Stimulated activated effector memory CD8-positive, alpha-beta T cell treated with anti-CD3 and anti-CD28 coated beads, Interleukin-12 subunit alpha, Interleukin-12 subunit beta, amount 100 ng/mL, for 72 hours (primary cell): ENCODE results near the gene KCND2.
"Not testable (repeated sequence)": the region's sequence is repeated elsewhere in the genome, so short reads cannot be mapped to it uniquely, and the experiment has no call there.

ENCODE experiments used
- ATAC-seq: fragments of 150-1000 bp; cut with Tn5 transposase; 2 replicates; pipeline ENCODE4 v1.10.0; 2021
- DNase-seq, 2 donors: peaks; one replicate each; pipeline ENCODE4 v3.0.0; 2021 to 2022; ENCODE audit warnings: low spot score in 2 of 2
- H3K27ac Mint-ChIP-seq: one replicate; pipeline ENCODE4 v1.8.0; 2022; ENCODE audit warnings: mild to moderate bottlenecking, mixed read lengths
- H3K36me3 Mint-ChIP-seq: one replicate; pipeline ENCODE4 v1.8.0; 2022; ENCODE audit warnings: mild to moderate bottlenecking, mixed read lengths
- H3K4me1 Mint-ChIP-seq: one replicate; pipeline ENCODE4 v1.8.0; 2022; ENCODE audit warnings: mixed read lengths
- H3K4me3 Mint-ChIP-seq: one replicate; pipeline ENCODE4 v1.8.0; 2022; ENCODE audit warnings: mild to moderate bottlenecking, mixed read lengths
- H3K9me3 Mint-ChIP-seq: one replicate; pipeline ENCODE4 v1.8.0; 2022; ENCODE audit warnings: mixed read lengths

Gene KCND2

GRCh38 chr7:120272701-120273475 is at the start of gene KCND2:
Gene KCND2 (plus strand): TSS chr7:120273175.
- peaks cover 4% of the 10 kb centered on the region for H3K9me3 Mint-ChIP-seq
- H3K36me3 Mint-ChIP-seq = no peaks in the 10 kb centered on the region
- DNase-seq (no peak), ATAC-seq (peak; percentile 11)
- H3K4me3 Mint-ChIP-seq = no peak within 1 kb of the TSS
- H3K27ac Mint-ChIP-seq = no peak within 1 kb of the TSS
- no peaks in the 10 kb centered on the region for H3K4me1 Mint-ChIP-seq

GRCh38 chr7:120226188-120226587 is 46.8 kb upstream of the KCND2 start:
- H3K27ac Mint-ChIP-seq = no peak overlapping the region
- ATAC-seq (no peak), DNase-seq (no peak)
- H3K4me3 Mint-ChIP-seq = no peak overlapping the region
- no peaks in the 10 kb centered on the region for H3K36me3 Mint-ChIP-seq
- H3K4me1 Mint-ChIP-seq = no peaks in the 10 kb centered on the region
- H3K9me3 Mint-ChIP-seq = peaks cover 7% of the 10 kb centered on the region

- Mint-ChIP-seq H3K27ac (no peak overlapping the region), H3K4me3 (no peak overlapping the region)
- no peak for DNase-seq
These were observed 45.7 kb upstream of the KCND2 start for GRCh38 chr7:120227255-120227654.

GRCh38 chr7:120229084-120229483 is 43.9 kb upstream of the KCND2 start:
- Mint-ChIP-seq H3K4me1 (no peaks in the 10 kb centered on the region), H3K36me3 (no peaks in the 10 kb centered on the region), H3K4me3 (no peak overlapping the region), H3K9me3 (peaks cover 13% of the 10 kb centered on the region), H3K27ac (no peak overlapping the region)
- ATAC-seq (no peak), DNase-seq (no peak)

More at GRCh38 chr7:120227255-120227654, 45.7 kb upstream of the KCND2 start:
- no peaks in the 10 kb centered on the region for H3K4me1 Mint-ChIP-seq
- H3K36me3 Mint-ChIP-seq = no peaks in the 10 kb centered on the region
- no peak for ATAC-seq
- H3K9me3 Mint-ChIP-seq = peaks cover 10% of the 10 kb centered on the region

GRCh38 chr7:120233338-120233737 is 39.6 kb upstream of the KCND2 start:
- no peaks in the 10 kb centered on the region for H3K4me1 Mint-ChIP-seq
- H3K4me3 Mint-ChIP-seq = no peak overlapping the region
- H3K36me3 Mint-ChIP-seq = no peaks in the 10 kb centered on the region
- DNase-seq = no peak
- peaks cover 12% of the 10 kb centered on the region for H3K9me3 Mint-ChIP-seq
- H3K27ac Mint-ChIP-seq = no peak overlapping the region
- no peak for ATAC-seq

- not testable (repeated sequence) for H3K4me3 Mint-ChIP-seq, ATAC-seq, H3K27ac Mint-ChIP-seq, H3K9me3 Mint-ChIP-seq, DNase-seq, H3K36me3 Mint-ChIP-seq, H3K4me1 Mint-ChIP-seq
These were observed 32.6 kb upstream of the KCND2 start for GRCh38 chr7:120240350-120240749.

GRCh38 chr7:120241973-120242372 is 31.0 kb upstream of the KCND2 start:
- ATAC-seq (no peak), DNase-seq (no peak)
- Mint-ChIP-seq H3K4me1 (no peaks in the 10 kb centered on the region), H3K9me3 (peaks cover 5% of the 10 kb centered on the region), H3K27ac (no peak overlapping the region), H3K4me3 (no peak overlapping the region), H3K36me3 (no peaks in the 10 kb centered on the region)

GRCh38 chr7:120254845-120255244 is 18.1 kb upstream of the KCND2 start:
- no peak overlapping the region for H3K4me3 Mint-ChIP-seq
- DNase-seq = no peak
- no peaks in the 10 kb centered on the region for H3K36me3 Mint-ChIP-seq
- ATAC-seq = no peak
- peaks cover 15% of the 10 kb centered on the region for H3K9me3 Mint-ChIP-seq
- no peaks in the 10 kb centered on the region for H3K4me1 Mint-ChIP-seq
- no peak overlapping the region for H3K27ac Mint-ChIP-seq

GRCh38 chr7:120256344-120257070 is 16.5 kb upstream of the KCND2 start:
- DNase-seq = no peak
- Mint-ChIP-seq H3K36me3 (no peaks in the 10 kb centered on the region), H3K9me3 (peaks cover 18% of the 10 kb centered on the region), H3K4me3 (no peak overlapping the region), H3K27ac (no peak overlapping the region), H3K4me1 (no peaks in the 10 kb centered on the region)
- ATAC-seq = no peak

GRCh38 chr7:120259386-120259785 is 13.6 kb upstream of the KCND2 start:
- Mint-ChIP-seq H3K4me3 (no peak overlapping the region), H3K36me3 (no peaks in the 10 kb centered on the region), H3K27ac (no peak overlapping the region), H3K4me1 (no peaks in the 10 kb centered on the region), H3K9me3 (peaks cover 11% of the 10 kb centered on the region)
- no peak for DNase-seq
- ATAC-seq = no peak

GRCh38 chr7:120260111-120260510 is 12.9 kb upstream of the KCND2 start:
- ATAC-seq = no peak
- Mint-ChIP-seq H3K9me3 (peaks cover 11% of the 10 kb centered on the region), H3K4me3 (no peak overlapping the region), H3K27ac (no peak overlapping the region), H3K4me1 (no peaks in the 10 kb centered on the region), H3K36me3 (no peaks in the 10 kb centered on the region)
- DNase-seq = no peak

GRCh38 chr7:120272261-120272660 is 714 bp upstream of the KCND2 start:
- no peak for DNase-seq
- Mint-ChIP-seq H3K4me1 (no peaks in the 10 kb centered on the region), H3K9me3 (peaks cover 4% of the 10 kb centered on the region), H3K4me3 (no peak overlapping the region), H3K36me3 (no peaks in the 10 kb centered on the region), H3K27ac (no peak overlapping the region)
- ATAC-seq = no peak

GRCh38 chr7:120273476-120273975 is 551 bp downstream of the KCND2 start:
- H3K4me3 Mint-ChIP-seq = no peak overlapping the region
- no peaks in the 10 kb centered on the region for H3K36me3 Mint-ChIP-seq
- H3K9me3 Mint-ChIP-seq = no peaks in the 10 kb centered on the region
- DNase-seq = no peak
- ATAC-seq = peak; percentile 32
- H3K27ac Mint-ChIP-seq = no peak overlapping the region
- no peaks in the 10 kb centered on the region for H3K4me1 Mint-ChIP-seq

GRCh38 chr7:120274482-120274881 is 1.5 kb downstream of the KCND2 start:
- no peak overlapping the region for H3K4me3 Mint-ChIP-seq
- ATAC-seq (no peak), DNase-seq (no peak)
- H3K36me3 Mint-ChIP-seq = no peaks in the 10 kb centered on the region
- H3K27ac Mint-ChIP-seq = no peak overlapping the region
- H3K4me1 Mint-ChIP-seq = no peaks in the 10 kb centered on the region
- H3K9me3 Mint-ChIP-seq = no peaks in the 10 kb centered on the region

- Mint-ChIP-seq H3K27ac (no peak overlapping the region), H3K9me3 (no peaks in the 10 kb centered on the region), H3K36me3 (no peaks in the 10 kb centered on the region), H3K4me3 (no peak overlapping the region), H3K4me1 (no peaks in the 10 kb centered on the region)
- DNase-seq (no peak), ATAC-seq (no peak)
These were observed 1.9 kb downstream of the KCND2 start for GRCh38 chr7:120274899-120275298.

GRCh38 chr7:120276720-120277119 is 3.7 kb downstream of the KCND2 start:
- ATAC-seq (no peak), DNase-seq (no peak)
- Mint-ChIP-seq H3K4me3 (no peak overlapping the region), H3K36me3 (no peaks in the 10 kb centered on the region), H3K27ac (no peak overlapping the region), H3K4me1 (no peaks in the 10 kb centered on the region), H3K9me3 (no peaks in the 10 kb centered on the region)
